MM.1S (cell line): ENCODE results near the gene BAK1.
"Not testable (repeated sequence)": the region's sequence is repeated elsewhere in the genome, so short reads cannot be mapped to it uniquely, and the experiment has no call there.

Experiments
- DNase-seq: peaks from one replicate; pipeline ENCODE4 v3.0.0-alpha.2; 2015
- H2AFZ ChIP-seq: fragments of 300-600 bp; sonication (generic); 2 replicates; pipeline ENCODE4 v1.6.0; 2016; ENCODE audit warnings: antibody characterized with exemption, low read length
- H3F3A ChIP-seq: fragments of 300-600 bp; sonication (generic); 2 replicates; pipeline ENCODE4 v1.6.1; 2016; ENCODE audit warnings: mild to moderate bottlenecking, antibody characterized with exemption, low read length, moderate library complexity, mixed read lengths; ENCODE audit not compliant: insufficient read depth
- H3K27ac ChIP-seq: fragments of 300-600 bp; sonication (generic); 2 replicates; pipeline ENCODE4 v1.5.1; 2016; ENCODE audit warnings: mild to moderate bottlenecking, low read length
- H3K27me3 ChIP-seq: fragments of 300-600 bp; sonication (generic); replicated peaks from 2 replicates; pipeline ENCODE4 v1.6.0; 2016; ENCODE audit warnings: low read length; ENCODE audit not compliant: insufficient read depth
- H3K36me3 ChIP-seq: fragments of 300-600 bp; sonication (generic); replicated peaks from 2 replicates; pipeline ENCODE4 v1.6.1; 2016; ENCODE audit warnings: mild to moderate bottlenecking, low read length, mixed read lengths; ENCODE audit not compliant: insufficient read depth
- H3K4me1 ChIP-seq: fragments of 300-600 bp; sonication (generic); 2 replicates; pipeline ENCODE4 v1.6.1; 2016; ENCODE audit warnings: low read length, mixed read lengths
- H3K4me2 ChIP-seq: fragments of 300-600 bp; sonication (generic); 2 replicates; pipeline ENCODE4 v1.6.0; 2016; ENCODE audit warnings: low read depth, low read length
- H3K4me3 ChIP-seq: fragments of 300-600 bp; sonication (generic); 2 replicates; pipeline ENCODE4 v1.5.1; 2016; ENCODE audit warnings: low read length, mixed read lengths
- H3K79me2 ChIP-seq: fragments of 300-600 bp; sonication (generic); 2 replicates; pipeline ENCODE4 v1.6.1; 2016; ENCODE audit warnings: mixed run types, low read length, mixed read lengths
- H3K9ac ChIP-seq: fragments of 300-600 bp; sonication (generic); 2 replicates; pipeline ENCODE4 v1.6.1; 2016; ENCODE audit warnings: low read length, mixed read lengths
- H3K9me2 ChIP-seq: fragments of 300-600 bp; sonication (generic); replicated peaks from 2 replicates; pipeline ENCODE4 v1.6.1; 2016; ENCODE audit warnings: mild to moderate bottlenecking, low read length, mixed read lengths; ENCODE audit not compliant: insufficient read depth
- H3K9me3 ChIP-seq: fragments of 300-600 bp; sonication (generic); replicated peaks from 2 replicates; pipeline ENCODE4 v1.6.1; 2016; ENCODE audit warnings: mild to moderate bottlenecking, low read length, mixed read lengths; ENCODE audit not compliant: insufficient read depth
- H4K20me1 ChIP-seq: fragments of 300-600 bp; sonication (generic); 2 replicates; pipeline ENCODE4 v1.6.1; 2016; ENCODE audit warnings: mild to moderate bottlenecking, low read length, moderate library complexity, mixed read lengths; ENCODE audit not compliant: insufficient read depth
- CTCF ChIP-seq: fragments of 300-600 bp; sonication (generic); IDR thresholded peaks from 2 replicates; pipeline ENCODE4 v1.5.1; 2016; ENCODE audit warnings: antibody characterized with exemption, low read length, mixed read lengths
- EZH2 ChIP-seq: fragments of 300-600 bp; sonication (generic); optimal IDR thresholded peaks from 2 replicates; pipeline ENCODE3; 2017; ENCODE audit warnings: low read depth, mild to moderate bottlenecking, antibody characterized with exemption, low read length, mixed read lengths
- EZH2phosphoT487 ChIP-seq: fragments of 300-600 bp; sonication (generic); IDR thresholded peaks from 2 replicates; pipeline ENCODE4 v1.6.1; 2018; ENCODE audit warnings: antibody characterized with exemption, low read length

Gene BAK1

GRCh38 chr6:33534702-33535101 is 45.4 kb downstream of the BAK1 start:
- no peak overlapping the region for H2AFZ ChIP-seq
- H3K4me1 ChIP-seq, result no peaks in the 10 kb centered on the region
- H3K4me3 ChIP-seq, result no peak overlapping the region
- H3F3A ChIP-seq, result no peaks in the 10 kb centered on the region
- H3K9me3 ChIP-seq, result no peaks in the 10 kb centered on the region
- H3K4me2 ChIP-seq, result no peak overlapping the region
- no peaks in the 10 kb centered on the region for H4K20me1 ChIP-seq
- H3K9ac ChIP-seq, result no peak overlapping the region
- TF ChIP-seq EZH2 (no peak), CTCF (no peak), EZH2phosphoT487 (no peak)
- DNase-seq, result no peak
- no peaks in the 10 kb centered on the region for H3K9me2 ChIP-seq
- H3K27ac ChIP-seq, result no peak overlapping the region
- no peaks in the 10 kb centered on the region for H3K36me3 ChIP-seq
- no peaks in the 10 kb centered on the region for H3K79me2 ChIP-seq
- no peaks in the 10 kb centered on the region for H3K27me3 ChIP-seq

GRCh38 chr6:33533163-33533869 is 46.8 kb downstream of the BAK1 start:
- H3K4me1 ChIP-seq, H2AFZ ChIP-seq, H3K36me3 ChIP-seq, DNase-seq, H3K9me2 ChIP-seq, H3K9me3 ChIP-seq, H3K9ac ChIP-seq, H3K4me2 ChIP-seq, H3K27ac ChIP-seq, H4K20me1 ChIP-seq, H3K27me3 ChIP-seq, H3K4me3 ChIP-seq, H3K79me2 ChIP-seq, H3F3A ChIP-seq: not testable (repeated sequence)

GRCh38 chr6:33532431-33532830 is 47.6 kb downstream of the BAK1 start:
- not testable (repeated sequence) for H3K4me1 ChIP-seq, H3K36me3 ChIP-seq, H3K27ac ChIP-seq, H3F3A ChIP-seq, H3K4me3 ChIP-seq, H3K79me2 ChIP-seq, H4K20me1 ChIP-seq, H3K4me2 ChIP-seq, H3K9me3 ChIP-seq, H3K9ac ChIP-seq, H3K27me3 ChIP-seq, H3K9me2 ChIP-seq, DNase-seq, H2AFZ ChIP-seq

GRCh38 chr6:33530617-33531016 is 49.5 kb downstream of the BAK1 start:
- not testable (repeated sequence) for H3F3A ChIP-seq, H3K4me3 ChIP-seq, H3K79me2 ChIP-seq, H3K4me2 ChIP-seq, H3K27me3 ChIP-seq, H3K36me3 ChIP-seq, H3K9me3 ChIP-seq, H4K20me1 ChIP-seq, H3K4me1 ChIP-seq, H3K27ac ChIP-seq, H3K9ac ChIP-seq, DNase-seq, H2AFZ ChIP-seq, H3K9me2 ChIP-seq
